PC-9 (cell line): ENCODE results near the gene PRELID1. TPM values are rescaled to one million over a fixed set of nuclear protein-coding genes. Genes with fewer than 3 reads are reported as not detected.

Experiments used
- BruUV-seq: library from RNA; stranded (reverse); fragments of 400-500 nt; replicated peaks from 2 replicates; lab custom pipeline; 2021; lab: Mats Ljungman, UMichigan
- CTCF ChIA-PET: fragments of 300-600 bp; sonication (Branson Sonifier 250); formaldehyde crosslinking; loops from one replicate; lab custom pipeline; 2022; ENCODE audit warnings: antibody characterized with exemption; lab: Charles Lee
- POLR2A ChIA-PET: fragments of 300-600 bp; sonication (Branson Sonifier 250); formaldehyde crosslinking; loops from one replicate; lab custom pipeline; 2022; ENCODE audit warnings: antibody characterized with exemption; ENCODE audit not compliant: unreplicated experiment; lab: Charles Lee
- DNase-seq, 2 experiments: peaks; one replicate each; pipeline versions ENCODE4 v3.0.0 to v3.0.0-alpha.2; 2015 to 2022; ENCODE audit warnings: mixed read lengths in 1 of 2
- H2AFZ ChIP-seq: fragments of 200-600 bp; sonication (generic); 2 replicates; pipeline ENCODE4 v1.8.1; 2017; ENCODE audit warnings: antibody characterized with exemption
- H3F3A ChIP-seq: fragments of 200-600 bp; sonication (generic); 2 replicates; pipeline ENCODE4 v1.8.1; 2017; ENCODE audit warnings: antibody characterized with exemption, mild to moderate bottlenecking, low read depth; ENCODE audit not compliant: insufficient read depth
- H3K27ac ChIP-seq: fragments of 200-600 bp; sonication (generic); 2 replicates; pipeline ENCODE4 v1.6.1; 2016; ENCODE audit warnings: mixed run types
- H3K27me3 ChIP-seq: fragments of 200-600 bp; sonication (generic); 2 replicates; pipeline ENCODE4 v1.6.1; 2016; ENCODE audit warnings: low read depth, mixed run types; ENCODE audit not compliant: insufficient read depth
- H3K36me3 ChIP-seq: fragments of 200-600 bp; sonication (generic); 2 replicates; pipeline ENCODE4 v1.6.1; 2016; ENCODE audit warnings: low read depth, mixed run types
- H3K4me1 ChIP-seq: fragments of 200-600 bp; sonication (generic); replicated peaks from 2 replicates; pipeline ENCODE4 v1.6.1; 2016; ENCODE audit warnings: mixed run types; ENCODE audit not compliant: insufficient read depth
- H3K4me2 ChIP-seq: fragments of 200-600 bp; sonication (generic); 2 replicates; pipeline ENCODE4 v1.6.1; 2017; ENCODE audit warnings: mixed run types
- H3K4me3 ChIP-seq: fragments of 200-600 bp; sonication (generic); 2 replicates; pipeline ENCODE4 v1.6.1; 2016; ENCODE audit warnings: mixed run types
- H3K79me2 ChIP-seq: fragments of 200-600 bp; sonication (generic); 2 replicates; pipeline ENCODE4 v1.6.1; 2017; ENCODE audit warnings: low read depth, mixed run types
- H3K9me2 ChIP-seq: fragments of 200-600 bp; sonication (generic); 2 replicates; pipeline ENCODE4 v1.8.1; 2017; ENCODE audit warnings: mild to moderate bottlenecking; ENCODE audit not compliant: insufficient read depth
- H3K9me3 ChIP-seq: fragments of 200-600 bp; sonication (generic); 2 replicates; pipeline ENCODE4 v1.8.1; 2016; ENCODE audit warnings: low read depth; ENCODE audit not compliant: insufficient read depth
- H4K20me1 ChIP-seq: fragments of 200-600 bp; sonication (generic); 2 replicates; pipeline ENCODE4 v1.8.1; 2017; ENCODE audit not compliant: insufficient read depth
- CTCF ChIP-seq: fragments of 200-600 bp; sonication (generic); conservative IDR thresholded peaks from 2 replicates; pipeline ENCODE4 v1.6.1; 2017; ENCODE audit warnings: mixed run types, antibody characterized with exemption, mild to moderate bottlenecking, moderate library complexity
- EZH2 ChIP-seq: fragments of 200-600 bp; sonication (generic); IDR thresholded peaks from 2 replicates; pipeline ENCODE4 v1.8.0; 2017; ENCODE audit warnings: antibody characterized with exemption, low read depth
- intact Hi-C: fragments of 100-400 bp; cut with micrococcal nuclease; formaldehyde crosslinking; loops from one replicate; pipeline ENCODE4 v1.10.0; 2022; ENCODE audit not compliant: unreplicated experiment
- total RNA-seq: library from RNA; stranded (reverse); gene quantifications from 2 replicates; pipeline ENCODE4 v1.2.3, GENCODE V29; 2021

Gene PRELID1
- total RNA-seq, 1 experiment from 2014 or later: 189 TPM

- peaks cover 64% of the 10 kb centered on the region for H3K79me2 ChIP-seq
- no peak for TF ChIP-seq CTCF
- TF ChIP-seq EZH2: no peak
- H3K36me3 ChIP-seq: peaks cover 6% of the 10 kb centered on the region; the same call in 1 of the 2 replicates
- ChIA-PET POLR2A (no interaction called here), CTCF (interaction anchor here (0.5 to 0.6 kb wide), 2 partner anchors 25 to 225 kb away, joined by 3 to 7 read pairs; no protein-coding TSS in a partner anchor)
- no peak overlapping the region for H2AFZ ChIP-seq
- no peak overlapping the region for H3K27ac ChIP-seq
- H3K27me3 ChIP-seq: no peaks in the 10 kb centered on the region
- no peaks in the 10 kb centered on the region for H3K9me3 ChIP-seq
- no TSS peak for BruUV-seq
- H3K4me2 ChIP-seq: peak overlapping the region; percentile 88
- 0 out of 2 replicates have a peak, but pooled peaks cover 8% of the 10 kb centered on the region for H3F3A ChIP-seq
- H3K4me3 ChIP-seq: no peak overlapping the region
- peaks cover 29% of the 10 kb centered on the region for H4K20me1 ChIP-seq
- no peaks in the 10 kb centered on the region for H3K9me2 ChIP-seq
- intact Hi-C loops: no loop called here
- no peak for DNase-seq
- peaks cover 20% of the 10 kb centered on the region for H3K4me1 ChIP-seq
These were observed 45.7 kb downstream of the PRELID1 start for GRCh38 chr5:177349362-177349647.

- BruUV-seq: no TSS peak
- CTCF ChIA-PET: interaction anchor here (0.6 kb wide), 1 partner anchor 54 kb away, joined by 8 read pairs; no protein-coding TSS in a partner anchor
- intact Hi-C loops: loop anchor here (5.0 kb wide), 1 partner anchor 43 kb away; no protein-coding TSS in a partner anchor
These were observed 46.2 kb downstream of the PRELID1 start for GRCh38 chr5:177349762-177350161.

GRCh38 chr5:177350776-177351391 is 47.3 kb downstream of the PRELID1 start:
- peaks cover 54% of the 10 kb centered on the region for H3K79me2 ChIP-seq
- 0 out of 2 replicates have a peak, but pooled peaks cover 6% of the 10 kb centered on the region for H3K36me3 ChIP-seq
- ChIA-PET CTCF (interaction anchor here (0.6 to 1.3 kb wide), 3 partner anchors 16 to 33 kb away, joined by 3 to 12 read pairs (median 4); no protein-coding TSS in a partner anchor), POLR2A (interaction anchor here (0.6 kb wide), 1 partner anchor 97 kb away, joined by 4 read pairs; no protein-coding TSS in a partner anchor)
- H3K9me2 ChIP-seq: no peaks in the 10 kb centered on the region
- peak overlapping the region; percentile 78 for H3K4me3 ChIP-seq
- no peaks in the 10 kb centered on the region for H3K9me3 ChIP-seq
- peak overlapping the region; percentile 85 for H3K27ac ChIP-seq
- H3K4me2 ChIP-seq: peak overlapping the region; percentile 88
- peak overlapping the region; percentile 81 for H2AFZ ChIP-seq
- TSS peak; percentile 44 for BruUV-seq
- intact Hi-C loops: loop anchor here (5.0 kb wide), 1 partner anchor 41 kb away; no protein-coding TSS in a partner anchor
- peaks cover 18% of the 10 kb centered on the region for H4K20me1 ChIP-seq
- no peak for DNase-seq
- H3K27me3 ChIP-seq: no peaks in the 10 kb centered on the region
- 0 out of 2 replicates have a peak, but pooled peaks cover 8% of the 10 kb centered on the region for H3F3A ChIP-seq
- TF ChIP-seq CTCF (no peak), EZH2 (no peak)
- peaks cover 20% of the 10 kb centered on the region for H3K4me1 ChIP-seq

More at GRCh38 chr5:177349762-177350161, 46.2 kb downstream of the PRELID1 start:
- H3F3A ChIP-seq: 0 out of 2 replicates have a peak, but pooled peaks cover 8% of the 10 kb centered on the region
- H3K9me3 ChIP-seq: no peaks in the 10 kb centered on the region
- H3K27me3 ChIP-seq: no peaks in the 10 kb centered on the region
- H3K36me3 ChIP-seq: 0 out of 2 replicates have a peak, but pooled peaks cover 6% of the 10 kb centered on the region
- H3K79me2 ChIP-seq: peaks cover 60% of the 10 kb centered on the region
- H4K20me1 ChIP-seq: peaks cover 27% of the 10 kb centered on the region
- H3K4me1 ChIP-seq: peaks cover 20% of the 10 kb centered on the region
- no peak overlapping the region for H2AFZ ChIP-seq
- no peak for DNase-seq
- H3K9me2 ChIP-seq: no peaks in the 10 kb centered on the region
- POLR2A ChIA-PET: no interaction called here
- TF ChIP-seq EZH2: no peak
- TF ChIP-seq CTCF: no peak
- peak overlapping the region; percentile 88 for H3K4me2 ChIP-seq
- H3K4me3 ChIP-seq: peak overlapping the region; percentile 78; the same call in 1 of the 2 replicates
- H3K27ac ChIP-seq: no peak overlapping the region
